Right forelimb (tissue), 1 donor: ENCODE results near the gene LDHA.

Experiments
- DNase-seq: peaks from one replicate; pipeline ENCODE4 v3.0.0-alpha.2; 2018

Gene LDHA

GRCh38 chr11:18394275-18394927, at the start of gene LDHA:
Gene LDHA, plus strand, starts transcription at chr11:18394563. Its CDS starts 2,280 bp downstream, at chr11:18396843.
- peak; percentile 99 for DNase-seq

GRCh38 chr11:18347471-18348125, 46.8 kb upstream of the LDHA start:
- DNase-seq, result no peak

GRCh38 chr11:18352581-18352980, 41.8 kb upstream of the LDHA start:
- DNase-seq, result no peak

GRCh38 chr11:18358646-18359045, 35.7 kb upstream of the LDHA start:
- DNase-seq, result no peak

- no peak for DNase-seq
Observed at GRCh38 chr11:18361154-18361553, 33.2 kb upstream of the LDHA start.

- no peak for DNase-seq
Observed at GRCh38 chr11:18364495-18365073, 29.8 kb upstream of the LDHA start.

GRCh38 chr11:18365741-18366140, 28.6 kb upstream of the LDHA start:
- no peak for DNase-seq

GRCh38 chr11:18366286-18366685, 28.1 kb upstream of the LDHA start:
- no peak for DNase-seq

- no peak for DNase-seq
Observed at GRCh38 chr11:18367431-18367830, 26.9 kb upstream of the LDHA start.

GRCh38 chr11:18368221-18368620, 26.1 kb upstream of the LDHA start:
- DNase-seq, result no peak

- DNase-seq, result no peak
Observed at GRCh38 chr11:18369398-18369797, 25.0 kb upstream of the LDHA start.

- DNase-seq, result no peak
Observed at GRCh38 chr11:18371279-18371678, 23.1 kb upstream of the LDHA start.

- DNase-seq, result no peak
Observed at GRCh38 chr11:18372201-18372600, 22.2 kb upstream of the LDHA start.

- DNase-seq, result no peak
Observed at GRCh38 chr11:18374956-18375355, 19.4 kb upstream of the LDHA start.

- DNase-seq, result no peak
Observed at GRCh38 chr11:18375941-18376340, 18.4 kb upstream of the LDHA start.

GRCh38 chr11:18379201-18379600, 15.2 kb upstream of the LDHA start:
- no peak for DNase-seq

GRCh38 chr11:18383388-18384156, 10.8 kb upstream of the LDHA start:
- peak; percentile 74 for DNase-seq

GRCh38 chr11:18384157-18384641, 10.2 kb upstream of the LDHA start:
- DNase-seq, result peak; percentile 54

GRCh38 chr11:18390088-18390487, 4.3 kb upstream of the LDHA start:
- DNase-seq, result no peak

- DNase-seq, result no peak
Observed at GRCh38 chr11:18392434-18393321, 1.7 kb upstream of the LDHA start.

GRCh38 chr11:18393581-18394274, 635 bp upstream of the LDHA start:
- no peak for DNase-seq
